Loucy (cell line): ENCODE results near the gene C19orf85.

Experiments
- EZH2phosphoT487 ChIP-seq: fragments of 200-600 bp; IDR thresholded peaks from 2 replicates; pipeline ENCODE4 v1.6.1; 2018; ENCODE audit warnings: antibody characterized with exemption, mild to moderate bottlenecking, moderate library complexity, borderline replicate concordance
- TF ChIP-seq, protein P1 (sequence below): fragments of 200-600 bp; sonication (generic); conservative IDR thresholded peaks from 2 replicates; pipeline ENCODE4 v1.5.1; 2014; ENCODE audit warnings: mild to moderate bottlenecking, antibody characterized with exemption, low read length

DNA sequence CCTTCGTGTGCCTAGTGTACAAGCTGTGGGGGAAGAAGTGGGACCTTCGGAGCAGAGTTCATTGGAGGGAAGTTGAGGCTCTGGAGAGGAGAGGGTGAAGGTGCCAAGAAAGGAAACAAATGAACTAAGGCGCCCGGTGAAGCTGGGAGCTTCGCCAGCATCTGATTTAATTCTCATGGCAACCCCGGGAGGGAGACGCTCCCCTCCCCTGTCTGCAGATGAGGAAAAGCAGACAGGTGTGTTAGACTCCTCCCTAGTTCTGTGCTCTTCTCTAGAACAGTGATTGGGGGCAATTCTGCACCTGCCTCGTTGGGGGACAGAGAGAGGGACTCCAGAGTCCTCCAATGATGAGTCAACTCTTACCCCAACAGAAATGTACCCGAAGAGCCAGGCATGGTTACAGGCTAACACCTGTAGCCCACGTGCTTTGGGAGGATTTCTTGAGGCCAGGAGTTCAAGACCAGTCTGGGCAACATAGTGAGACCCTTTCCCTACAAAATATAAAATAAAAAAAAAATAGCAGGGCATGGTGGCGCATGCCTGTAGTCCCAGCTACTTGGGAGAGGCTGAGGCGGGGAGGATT lies 27.9 kb upstream of the C19orf85 start:
- TF ChIP-seq, protein P1, sequence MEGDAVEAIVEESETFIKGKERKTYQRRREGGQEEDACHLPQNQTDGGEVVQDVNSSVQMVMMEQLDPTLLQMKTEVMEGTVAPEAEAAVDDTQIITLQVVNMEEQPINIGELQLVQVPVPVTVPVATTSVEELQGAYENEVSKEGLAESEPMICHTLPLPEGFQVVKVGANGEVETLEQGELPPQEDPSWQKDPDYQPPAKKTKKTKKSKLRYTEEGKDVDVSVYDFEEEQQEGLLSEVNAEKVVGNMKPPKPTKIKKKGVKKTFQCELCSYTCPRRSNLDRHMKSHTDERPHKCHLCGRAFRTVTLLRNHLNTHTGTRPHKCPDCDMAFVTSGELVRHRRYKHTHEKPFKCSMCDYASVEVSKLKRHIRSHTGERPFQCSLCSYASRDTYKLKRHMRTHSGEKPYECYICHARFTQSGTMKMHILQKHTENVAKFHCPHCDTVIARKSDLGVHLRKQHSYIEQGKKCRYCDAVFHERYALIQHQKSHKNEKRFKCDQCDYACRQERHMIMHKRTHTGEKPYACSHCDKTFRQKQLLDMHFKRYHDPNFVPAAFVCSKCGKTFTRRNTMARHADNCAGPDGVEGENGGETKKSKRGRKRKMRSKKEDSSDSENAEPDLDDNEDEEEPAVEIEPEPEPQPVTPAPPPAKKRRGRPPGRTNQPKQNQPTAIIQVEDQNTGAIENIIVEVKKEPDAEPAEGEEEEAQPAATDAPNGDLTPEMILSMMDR: no peak
- TF ChIP-seq EZH2phosphoT487: no peak
